Aorta (tissue), 5 donors: Measurements from ENCODE around the gene MAB21L3. TPM values are rescaled to one million over a fixed set of nuclear protein-coding genes. Genes with fewer than 3 reads are reported as not detected.
"Not testable (repeated sequence)": the region's sequence is repeated elsewhere in the genome, so short reads cannot be mapped to it uniquely, and the experiment has no call there.

Experiments used
- ATAC-seq: fragments of 200-7000 bp; cut with Tn5 transposase; one replicate; pipeline ENCODE4 v1.9.1; 2022; ENCODE audit warnings: moderate library complexity; ENCODE audit not compliant: low FRiP score
- DNase-seq, 2 donors: peaks; one replicate each; pipeline ENCODE4 v3.0.0-alpha.2; 2020
- H3K27ac ChIP-seq, 2 donors: one replicate each; pipeline ENCODE4 v1.5.1; 2013; ENCODE audit warnings: low read length in 2 of 2, mild to moderate bottlenecking in 2 of 2, moderate library complexity in 2 of 2, control low read depth in 1 of 2, inconsistent platforms in 1 of 2, low read depth in 1 of 2
- H3K27me3 ChIP-seq, 2 donors: one replicate each; pipeline ENCODE4 v1.6.1; 2013; ENCODE audit warnings: control low read depth in 1 of 2, low read length in 1 of 2, mild to moderate bottlenecking in 1 of 2, moderate library complexity in 1 of 2; ENCODE audit not compliant: insufficient read depth in 2 of 2, control insufficient read depth in 1 of 2
- H3K36me3 ChIP-seq, 2 donors: one replicate each; pipeline ENCODE4 v1.6.1; 2013; ENCODE audit warnings: control low read depth in 1 of 2, low read length in 1 of 2, mild to moderate bottlenecking in 1 of 2; ENCODE audit not compliant: insufficient read depth in 2 of 2, control insufficient read depth in 1 of 2
- H3K4me1 ChIP-seq, 2 donors: one replicate each; pipeline ENCODE4 v1.6.1; 2013; ENCODE audit warnings: low read length in 2 of 2, control low read depth in 1 of 2, mild to moderate bottlenecking in 1 of 2, moderate library complexity in 1 of 2; ENCODE audit not compliant: insufficient read depth in 2 of 2, control insufficient read depth in 1 of 2
- H3K4me3 ChIP-seq, 2 donors: one replicate each; pipeline ENCODE4 v1.5.1; 2013; ENCODE audit warnings: low read length in 2 of 2, control low read depth in 1 of 2, mild to moderate bottlenecking in 1 of 2
- H3K9me3 ChIP-seq: one replicate; pipeline ENCODE4 v1.6.1; 2013; ENCODE audit warnings: mild to moderate bottlenecking, low read length; ENCODE audit not compliant: control insufficient read depth
- WGBS, 2 donors: extraction: QIAGEN DNeasy Blood & Tissue Kit; methylation state at CpG; one replicate each; pipeline ENCODE4 v1.1.7; 2013; 5-methylcytosine and 5-hydroxymethylcytosine counted together
- intact Hi-C, 2 donors: fragments of 100-400 bp; cut with DNase I; formaldehyde crosslinking; loops; one replicate each; pipeline versions ENCODE4 v1.14.2 to v1.15.0; 2022
- polyA plus RNA-seq, 2 donors: library from polyadenylated mRNA; stranded (reverse); fragments of 200-250 nt; gene quantifications; one replicate each; pipeline ENCODE4 v1.2.3, GENCODE V29; 2013
- total RNA-seq, 2 donors: library from RNA; stranded (reverse); fragmentation: NEBNext Ultra II Directional; extraction: Animal tissue kit (Norgen Biotek cat#: 25700); gene quantifications; one replicate each; pipeline ENCODE4 v1.2.1, GENCODE V29; 2021
- donor health status: healthy with polysubstance abuse.
- donor health status: Bipolar disorder and iron deficiency.
- donor health status: DM: no; HTN: no; CAD: no.
- donor health status: DM: no; HTN: no; CAD: no.
- donor health status: DM: yes; HTN: yes; CAD: no.

Gene MAB21L3
- total and polyA plus RNA-seq, 4 donors: 0.25 TPM; not detected in 3

DNA sequence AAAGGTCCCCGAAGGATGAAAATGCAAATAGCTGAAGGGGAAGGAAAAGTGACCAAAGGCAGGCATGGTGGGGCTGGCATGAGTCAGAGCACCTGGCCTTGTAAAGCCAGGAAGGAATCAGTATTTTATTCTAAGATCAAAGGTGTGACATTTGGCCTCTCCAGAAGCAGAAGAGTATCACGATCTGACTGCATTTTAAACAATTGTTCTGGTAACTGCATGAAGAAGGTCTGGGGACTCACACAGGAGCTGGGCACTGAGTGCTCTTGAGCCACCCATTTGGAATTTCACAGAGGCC, 23.2 kb downstream of the MAB21L3 start:
- Histone ChIP-seq H3K4me3 (no peak overlapping the region), H3K27ac (no peak overlapping the region), H3K36me3 (no peaks in the 10 kb centered on the region), H3K27me3 (no peaks in the 10 kb centered on the region), H3K4me1 (no peaks in the 10 kb centered on the region), H3K9me3 (no peaks in the 10 kb centered on the region)
- WGBS, 2 donors: 64 to 70% methylated on average over 2 of the region's 2 CpGs
- no peak for ATAC-seq
- intact Hi-C loops: loop anchor here in 1 of 2 donors (10.0 kb wide), 1 partner anchor 210 kb away; no protein-coding TSS in a partner anchor
- no peak for DNase-seq

DNA sequence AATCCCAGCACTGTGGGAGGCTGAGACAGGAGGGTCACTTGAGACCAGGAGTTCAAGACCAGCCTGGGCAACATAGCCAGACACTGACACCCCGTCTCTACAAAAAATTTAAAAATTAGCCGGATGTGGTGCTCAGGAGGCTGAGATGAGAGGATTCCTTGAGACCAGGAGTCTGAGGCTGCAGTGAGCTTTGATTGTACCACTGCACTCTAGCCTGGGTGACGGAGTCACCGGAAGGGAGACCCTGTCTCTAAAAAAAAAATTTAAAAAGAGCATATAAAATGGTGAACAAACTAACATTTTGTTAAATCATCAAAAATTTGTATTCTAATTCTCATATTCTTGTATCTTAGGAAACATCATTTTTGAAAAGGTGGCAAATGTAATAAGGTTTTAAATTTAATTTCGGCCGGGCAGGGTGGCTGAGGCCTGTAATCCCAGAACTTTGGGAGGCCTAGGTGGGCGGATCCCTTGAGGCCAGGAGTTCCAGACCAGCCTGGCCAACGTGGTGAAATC, 27.1 kb downstream of the MAB21L3 start:
- DNase-seq (no peak), ATAC-seq (no peak)
- WGBS, 2 donors: 93 to 96% methylated on average over 8 of the region's 8 CpGs
- intact Hi-C loops: loop anchor here in 1 of 2 donors (10.0 kb wide), 1 partner anchor 206 kb away; no protein-coding TSS in a partner anchor
- Histone ChIP-seq H3K36me3 (no peaks in the 10 kb centered on the region), H3K9me3 (no peaks in the 10 kb centered on the region), H3K4me3 (no peak overlapping the region), H3K27ac (no peak overlapping the region), H3K27me3 (no peaks in the 10 kb centered on the region), H3K4me1 (no peaks in the 10 kb centered on the region)

DNA sequence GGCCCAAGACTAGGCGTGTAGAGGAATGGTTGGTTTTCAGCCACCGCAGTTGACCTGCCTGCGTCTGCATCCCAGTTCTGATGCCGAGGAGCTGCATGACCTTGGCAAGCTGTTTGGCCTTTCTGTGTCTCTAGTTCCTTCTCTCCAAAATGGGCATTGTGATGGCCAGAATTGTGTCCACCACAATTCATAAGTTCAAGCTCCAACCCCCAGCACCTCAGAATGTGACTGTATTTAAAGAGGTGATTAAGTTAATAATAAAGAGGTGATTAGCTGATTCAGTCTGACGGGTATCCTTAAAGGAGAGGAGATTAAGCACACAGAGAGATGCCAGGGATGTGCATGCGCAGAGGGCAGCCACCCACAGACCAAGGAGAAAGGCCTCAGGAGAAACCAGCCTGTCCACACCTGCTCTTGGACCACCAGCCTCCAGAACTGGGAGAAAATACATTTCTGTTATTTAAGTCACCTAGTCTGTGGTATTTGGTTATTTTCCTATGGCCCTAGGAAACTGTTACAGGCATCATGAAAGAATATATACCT, 28.5 kb downstream of the MAB21L3 start:
- H3K4me3 ChIP-seq: no peak overlapping the region
- intact Hi-C loops: loop anchor here in 1 of 2 donors (10.0 kb wide), 1 partner anchor 205 kb away; no protein-coding TSS in a partner anchor
- DNase-seq (no peak), ATAC-seq (no peak)
- no peaks in the 10 kb centered on the region for H3K9me3 ChIP-seq
- H3K36me3 ChIP-seq: no peaks in the 10 kb centered on the region
- H3K4me1 ChIP-seq: no peaks in the 10 kb centered on the region
- no peaks in the 10 kb centered on the region for H3K27me3 ChIP-seq
- no peak overlapping the region for H3K27ac ChIP-seq
- WGBS, 2 donors: 93% methylated on average over 6 of the region's 6 CpGs

DNA sequence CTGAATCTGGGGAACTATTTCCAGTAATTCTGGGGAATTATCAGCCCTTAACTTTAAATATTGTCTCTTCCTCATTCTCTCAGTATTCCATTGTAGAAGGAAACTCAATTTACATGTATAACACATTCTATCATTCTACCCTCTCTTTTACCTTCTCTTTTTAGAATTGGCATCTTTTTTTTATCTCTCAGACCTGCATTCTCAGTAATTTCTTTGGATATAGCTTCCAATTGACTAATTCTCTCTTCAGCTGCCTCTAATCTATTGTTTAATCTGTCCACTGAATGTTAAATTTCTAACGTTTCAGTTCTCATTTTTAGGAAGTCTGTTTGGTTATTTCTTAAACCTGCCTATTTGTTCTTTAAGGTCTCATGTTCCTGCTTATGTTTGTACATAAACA, 33.0 kb downstream of the MAB21L3 start:
- ATAC-seq (no peak), DNase-seq (no peak)
- Histone ChIP-seq H3K36me3 (no peaks in the 10 kb centered on the region), H3K27ac (no peak overlapping the region), H3K4me3 (no peak overlapping the region), H3K4me1 (no peaks in the 10 kb centered on the region), H3K9me3 (no peaks in the 10 kb centered on the region), H3K27me3 (no peaks in the 10 kb centered on the region)
- intact Hi-C loops: no loop called here
- WGBS, 2 donors: 74 to 76% methylated on average over 1 of the region's 1 CpG

DNA sequence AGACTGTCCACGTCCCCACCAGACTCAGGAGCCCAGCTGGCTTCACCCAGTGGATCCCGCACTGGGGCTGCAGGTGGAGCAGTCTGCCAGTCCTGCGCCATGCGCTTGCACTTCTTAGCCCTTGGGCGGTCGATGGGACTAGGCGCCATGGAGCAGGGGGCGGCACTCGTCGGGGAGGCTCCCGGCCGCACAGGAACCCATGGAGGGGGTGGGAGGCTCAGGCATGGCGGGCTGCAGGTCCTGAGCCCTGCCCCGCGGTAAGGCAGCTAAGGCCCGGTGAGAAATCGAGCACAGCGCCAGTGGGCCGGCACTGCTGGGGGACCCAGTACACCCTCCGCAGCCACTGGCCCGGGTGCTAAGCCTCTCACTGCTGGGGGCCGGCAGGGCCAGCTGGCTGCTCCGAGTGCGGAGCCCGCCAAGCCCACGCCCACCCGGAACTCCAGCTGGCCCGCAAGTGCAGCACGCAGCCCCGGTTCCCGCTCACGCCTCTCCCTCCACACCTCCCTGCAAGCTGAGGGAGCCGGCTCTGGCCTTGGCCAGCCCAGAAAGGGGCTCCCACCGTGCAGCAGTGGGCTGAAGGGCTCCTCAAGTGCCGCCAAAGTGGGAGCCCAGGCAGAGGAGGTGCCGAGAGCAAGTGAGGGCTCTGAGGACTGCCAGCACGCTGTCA, 35.4 kb downstream of the MAB21L3 start:
- ATAC-seq, H3K36me3 ChIP-seq, H3K9me3 ChIP-seq, H3K4me1 ChIP-seq, DNase-seq, H3K27me3 ChIP-seq, H3K27ac ChIP-seq, H3K4me3 ChIP-seq, intact Hi-C loops: not testable (repeated sequence)
- WGBS, 2 donors: 91 to 96% methylated on average over 33 to 37 of the region's 37 CpGs

DNA sequence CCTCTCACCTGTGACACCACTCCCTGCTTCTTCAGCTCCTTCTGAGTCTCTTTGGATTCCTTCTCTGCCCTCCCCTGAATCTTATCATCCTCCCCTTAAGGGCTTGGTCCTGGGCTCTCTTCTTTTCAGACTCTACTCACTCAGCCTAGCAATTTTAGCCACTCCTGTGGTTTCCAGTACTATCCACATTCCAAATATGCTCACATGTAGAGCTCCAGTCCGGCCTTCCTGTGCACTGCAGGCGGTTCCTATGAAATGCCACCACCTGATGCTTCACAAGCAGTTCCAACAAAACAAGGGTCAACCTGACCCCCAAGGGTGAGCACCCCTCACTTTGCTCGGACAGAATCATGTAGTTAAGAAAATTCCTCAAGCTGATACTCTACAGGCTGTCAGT, 35.9 kb downstream of the MAB21L3 start:
- no peaks in the 10 kb centered on the region for H3K4me1 ChIP-seq
- H3K4me3 ChIP-seq: no peak overlapping the region
- no peak overlapping the region for H3K27ac ChIP-seq
- no peak for DNase-seq
- no peaks in the 10 kb centered on the region for H3K27me3 ChIP-seq
- 92 to 94% methylated on average over 3 of the region's 3 CpGs for WGBS, 2 donors
- intact Hi-C loops: no loop called here
- H3K36me3 ChIP-seq: no peaks in the 10 kb centered on the region
- ATAC-seq: no peak
- H3K9me3 ChIP-seq: no peaks in the 10 kb centered on the region

DNA sequence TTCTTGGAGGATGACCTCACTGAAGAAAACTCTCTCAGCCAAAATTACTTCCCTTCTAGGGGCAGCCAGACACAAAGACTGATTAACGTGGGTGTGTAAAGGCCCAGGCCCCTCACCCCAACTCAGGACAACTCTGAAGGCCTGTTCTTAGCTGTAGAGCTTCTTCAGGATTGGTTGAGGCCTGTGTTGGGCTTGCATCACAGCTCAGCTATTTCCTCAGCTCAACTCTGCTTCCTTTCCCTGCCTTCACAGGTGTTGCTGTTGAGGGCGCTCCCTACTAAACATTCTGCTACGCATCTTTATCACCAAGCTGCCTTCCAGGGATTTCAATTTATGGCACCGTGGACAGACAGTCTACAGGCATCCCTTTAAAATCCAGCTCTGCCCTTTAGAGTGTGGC, 36.8 kb downstream of the MAB21L3 start:
- no peak for DNase-seq
- intact Hi-C loops: no loop called here
- Histone ChIP-seq H3K27me3 (no peaks in the 10 kb centered on the region), H3K27ac (no peak overlapping the region), H3K9me3 (no peaks in the 10 kb centered on the region), H3K4me1 (no peaks in the 10 kb centered on the region), H3K4me3 (no peak overlapping the region), H3K36me3 (no peaks in the 10 kb centered on the region)
- no peak for ATAC-seq
- WGBS, 2 donors: 80 to 82% methylated on average over 4 of the region's 4 CpGs

DNA sequence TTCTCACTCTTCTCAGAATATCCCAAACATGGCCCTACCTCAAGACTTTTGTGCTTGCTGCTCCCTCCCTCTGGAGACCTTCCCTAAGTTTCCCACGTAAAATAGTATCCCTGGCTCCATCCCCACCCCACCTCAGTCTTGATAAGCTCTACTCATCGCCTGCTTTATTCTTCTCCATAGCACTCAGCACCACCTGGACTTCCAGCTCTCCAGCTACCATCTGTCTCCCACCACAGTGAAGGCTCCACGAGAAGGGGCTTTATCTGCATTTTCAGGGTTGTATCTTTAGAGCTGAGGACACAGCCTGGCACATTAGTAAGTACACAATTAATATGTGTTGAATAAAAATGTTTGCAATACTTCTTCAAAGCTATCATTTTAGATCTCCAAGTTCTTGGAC, 37.8 kb downstream of the MAB21L3 start:
- intact Hi-C loops: no loop called here
- H3K27me3 ChIP-seq: no peaks in the 10 kb centered on the region
- no peak for DNase-seq
- WGBS, 2 donors: 89 to 92% methylated on average over 3 of the region's 3 CpGs
- H3K4me1 ChIP-seq: no peaks in the 10 kb centered on the region
- H3K9me3 ChIP-seq: no peaks in the 10 kb centered on the region
- no peaks in the 10 kb centered on the region for H3K36me3 ChIP-seq
- no peak for ATAC-seq
- H3K4me3 ChIP-seq: no peak overlapping the region
- H3K27ac ChIP-seq: no peak overlapping the region

DNA sequence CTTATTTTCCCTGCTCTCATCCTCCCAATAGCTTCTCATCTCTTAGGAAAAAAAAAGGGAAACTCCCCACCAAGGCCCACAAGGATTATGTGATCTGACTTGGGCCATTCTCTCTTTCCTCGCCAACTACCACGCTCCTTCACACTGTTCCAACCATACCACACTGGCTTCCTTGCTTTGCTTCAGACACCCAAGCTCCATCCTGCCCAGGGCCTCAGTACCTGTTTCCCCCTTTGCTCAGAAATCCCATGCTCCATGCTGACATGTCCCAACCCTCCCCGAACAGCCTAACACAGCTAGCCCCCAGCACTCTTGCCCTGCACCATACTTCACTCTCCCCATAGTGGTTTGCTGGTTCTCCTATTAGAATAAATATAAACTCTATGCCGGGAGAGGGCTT, 39.2 kb downstream of the MAB21L3 start:
- intact Hi-C loops: loop anchor here (5.0 kb wide), 2 partner anchors 207 to 337 kb away; no protein-coding TSS in a partner anchor
- ATAC-seq (no peak), DNase-seq (no peak)
- Histone ChIP-seq H3K36me3 (no peaks in the 10 kb centered on the region), H3K9me3 (no peaks in the 10 kb centered on the region), H3K4me3 (no peak overlapping the region), H3K27ac (no peak overlapping the region), H3K27me3 (no peaks in the 10 kb centered on the region), H3K4me1 (no peaks in the 10 kb centered on the region)
- WGBS, 2 donors: 96 to 100% methylated on average over 4 of the region's 4 CpGs
